IMR-90 (cell line): ENCODE data around the gene TBC1D22B. TPM values are rescaled to one million over a fixed set of nuclear protein-coding genes. Genes with fewer than 3 reads are reported as not detected.
A peak's percentile ranks its signal among the peaks of the same experiment; 100 is the strongest.

Experiments
- ATAC-seq: fragments of 200-7000 bp; cut with Tn5 transposase; 2 replicates; pipeline ENCODE4 v1.9.1; 2020; ENCODE audit warnings: low read depth, mild to moderate bottlenecking, moderate library complexity
- BruUV-seq: library from RNA; stranded (reverse); fragments of 400-500 nt; replicated peaks from 2 replicates; lab custom pipeline; 2021; lab: Mats Ljungman, UMichigan
- CTCF ChIA-PET: fragments of 300-600 bp; formaldehyde crosslinking; extraction: SDS; loops from one replicate; lab custom pipeline; 2021; ENCODE audit warnings: antibody characterized with exemption; lab: Yijun Ruan, JAX
- POLR2A ChIA-PET: fragments of 300-600 bp; sonication (Branson Sonifier 250); formaldehyde crosslinking; loops from one replicate; lab custom pipeline; 2022; ENCODE audit warnings: antibody characterized with exemption; ENCODE audit not compliant: unreplicated experiment; lab: Charles Lee
- DNase-seq: peaks from one replicate; pipeline ENCODE4 v3.0.0; 2013
- H2AFZ ChIP-seq: replicated peaks from 2 replicates; pipeline ENCODE3; 2013; ENCODE audit warnings: low read length, mild to moderate bottlenecking; ENCODE audit not compliant: poor library complexity
- H2AK5ac ChIP-seq: 2 replicates; pipeline ENCODE4 v1.6.1; 2013; ENCODE audit warnings: low read depth, low read length, inconsistent platforms
- H2AK9ac ChIP-seq: replicated peaks from 2 replicates; pipeline ENCODE3; 2013; ENCODE audit warnings: mild to moderate bottlenecking, low read depth, low read length, moderate library complexity; ENCODE audit not compliant: poor library complexity
- H2BK120ac ChIP-seq: 2 replicates; pipeline ENCODE4 v1.6.1; 2013; ENCODE audit warnings: low read depth, low read length, inconsistent platforms
- H2BK15ac ChIP-seq: 3 replicates; pipeline ENCODE4 v1.6.1; 2013; ENCODE audit warnings: low read depth, low read length, inconsistent platforms
- H2BK20ac ChIP-seq: 2 replicates; pipeline ENCODE4 v1.6.1; 2013; ENCODE audit warnings: low read depth, mild to moderate bottlenecking, inconsistent platforms, low read length, moderate library complexity
- H2BK5ac ChIP-seq: 2 replicates; pipeline ENCODE4 v1.6.1; 2013; ENCODE audit warnings: mild to moderate bottlenecking, low read depth, low read length, inconsistent platforms; ENCODE audit not compliant: poor library complexity, severe bottlenecking
- H3K14ac ChIP-seq: replicated peaks from 2 replicates; pipeline ENCODE4 v1.6.1; 2013; ENCODE audit warnings: low read depth, low read length, inconsistent platforms
- H3K18ac ChIP-seq: 2 replicates; pipeline ENCODE4 v1.6.1; 2013; ENCODE audit warnings: low read depth, low read length, control low read depth
- H3K23ac ChIP-seq: 2 replicates; pipeline ENCODE4 v1.6.1; 2013; ENCODE audit warnings: low read depth, low read length, inconsistent platforms
- H3K27ac ChIP-seq: 2 replicates; pipeline ENCODE4 v1.5.1; 2013; ENCODE audit warnings: mild to moderate bottlenecking, control low read depth, low read length; ENCODE audit not compliant: insufficient read depth
- H3K27me3 ChIP-seq: 2 replicates; pipeline ENCODE4 v1.6.1; 2013; ENCODE audit warnings: low read length; ENCODE audit not compliant: control insufficient read depth, insufficient read depth
- H3K36me3 ChIP-seq: 2 replicates; pipeline ENCODE4 v1.6.1; 2013; ENCODE audit warnings: low read length, mixed read lengths; ENCODE audit not compliant: control insufficient read depth, insufficient read depth
- H3K4ac ChIP-seq: 2 replicates; pipeline ENCODE4 v1.6.1; 2013; ENCODE audit warnings: low read depth, low read length, inconsistent platforms
- H3K4me1 ChIP-seq: 2 replicates; pipeline ENCODE4 v1.6.1; 2013; ENCODE audit warnings: low read length, mixed read lengths; ENCODE audit not compliant: control insufficient read depth, insufficient read depth
- H3K4me2 ChIP-seq: 2 replicates; pipeline ENCODE4 v1.6.1; 2013; ENCODE audit warnings: low read depth, mild to moderate bottlenecking, control low read depth, low read length, moderate library complexity
- H3K4me3 ChIP-seq: 2 replicates; pipeline ENCODE4 v1.5.1; 2013; ENCODE audit warnings: low read depth, mild to moderate bottlenecking, control low read depth, low read length, moderate library complexity; ENCODE audit not compliant: insufficient read depth
- H3K56ac ChIP-seq: 2 replicates; pipeline ENCODE4 v1.6.1; 2013; ENCODE audit warnings: low read length, inconsistent platforms; ENCODE audit not compliant: insufficient read depth; ENCODE audit errors: extremely low read depth
- H3K79me1 ChIP-seq, 2 experiments: 2 replicates each; pipeline ENCODE4 v1.6.1; 2013; ENCODE audit warnings: low read length in 2 of 2, inconsistent platforms in 1 of 2, low read depth in 1 of 2
- H3K9ac ChIP-seq: 2 replicates; pipeline ENCODE4 v1.6.1; 2013; ENCODE audit warnings: low read depth, low read length, control low read depth
- H3K9me1 ChIP-seq: 2 replicates; pipeline ENCODE4 v1.6.1; 2013; ENCODE audit warnings: low read length, inconsistent platforms; ENCODE audit not compliant: insufficient read depth
- H3K9me3 ChIP-seq: 2 replicates; pipeline ENCODE4 v1.6.1; 2013; ENCODE audit warnings: low read length; ENCODE audit not compliant: control insufficient read depth, insufficient read depth
- H4K20me1 ChIP-seq: 2 replicates; pipeline ENCODE4 v1.6.1; 2013; ENCODE audit warnings: low read length, inconsistent platforms; ENCODE audit not compliant: insufficient read depth
- H4K5ac ChIP-seq: 2 replicates; pipeline ENCODE4 v1.6.1; 2013; ENCODE audit warnings: mild to moderate bottlenecking, low read depth, low read length, control low read depth
- H4K8ac ChIP-seq, 2 experiments: 2 replicates each; pipeline ENCODE4 v1.6.1; 2013; ENCODE audit warnings: low read depth in 2 of 2, low read length in 2 of 2, control low read depth in 1 of 2, inconsistent platforms in 1 of 2
- H4K91ac ChIP-seq: 2 replicates; pipeline ENCODE4 v1.6.1; 2013; ENCODE audit warnings: low read depth, low read length, inconsistent platforms; ENCODE audit not compliant: insufficient read depth
- CEBPB ChIP-seq: IDR thresholded peaks from 2 replicates; pipeline ENCODE4 v1.6.1; 2012; ENCODE audit warnings: low read depth, low read length, improper control_type of control experiment
- MAZ ChIP-seq: IDR thresholded peaks from 2 replicates; pipeline ENCODE4 v1.6.1; 2012; ENCODE audit warnings: low read depth, mild to moderate bottlenecking, low read length, improper control_type of control experiment, moderate library complexity, borderline replicate concordance
- RAD21 ChIP-seq: IDR thresholded peaks from 2 replicates; pipeline ENCODE4 v1.6.1; 2012; ENCODE audit warnings: low read length, improper control_type of control experiment
- WGBS, 2 experiments: methylation state at CpG; one replicate each; pipeline versions ENCODE4 v1.1.5 to v1.1.7; 2013; ENCODE audit warnings: missing lambda C conversion rate in 2 of 2; ENCODE audit not compliant: insufficient read length in 1 of 2; ENCODE audit errors: extremely low coverage in 2 of 2; 5-methylcytosine and 5-hydroxymethylcytosine counted together
- dilution Hi-C: fragments of 300-500 bp; cut with HindIII; formaldehyde crosslinking; loops from one replicate; pipeline ENCODE4 v1.14.3; 2018; ENCODE audit warnings: low sequenced_read_pairs; ENCODE audit not compliant: unreplicated experiment
- in situ Hi-C: fragments of 300-500 bp; cut with MboI; formaldehyde crosslinking; loops from 3 replicates; pipeline ENCODE4 v1.14.3; 2019; ENCODE audit warnings: low sequenced_read_pairs, inconsistent platforms, mixed read lengths
- intact Hi-C: fragments of 100-400 bp; cut with micrococcal nuclease; formaldehyde crosslinking; loops from 2 replicates; pipeline ENCODE4 v1.10.0; 2022
- polyA plus RNA-seq, 3 experiments: library from polyadenylated mRNA; depleted of rRNA; stranded (reverse); fragments of >200 nt; gene quantifications; 2 replicates each; pipeline ENCODE4 v1.2.3, GENCODE V29; 2012; ENCODE audit warnings: low replicate concordance in 1 of 3
- total RNA-seq: library from RNA; depleted of rRNA; stranded (reverse); fragments of >200 nt; gene quantifications from 2 replicates; pipeline ENCODE4 v1.2.3, GENCODE V29; 2012

TBC1D22B gene
- total and polyA plus RNA-seq, 2 of the 4 experiments (the other 2 are of a cell fraction): 6.6 to 7.5 TPM

GRCh38 chr6:37251211-37251780 lies 6.3 kb upstream of the TBC1D22B start:
- in situ Hi-C loops (no loop called here), dilution Hi-C loops (no loop called here), intact Hi-C loops (no loop called here)
- Histone ChIP-seq H2AK9ac (no peak overlapping the region), H3K23ac (no peak overlapping the region), H2BK120ac (peak overlapping the region; percentile 36; the same call in 1 of the 2 replicates), H3K9me1 (no peaks in the 10 kb centered on the region), H3K9me3 (peaks cover 7% of the 10 kb centered on the region; the same call in 1 of the 2 replicates), H3K4me2 (no peak overlapping the region), H3K18ac (peak overlapping the region; percentile 24; the same call in 1 of the 2 replicates), H3K27ac (no peak overlapping the region; the same call in 1 of the 2 replicates), H3K4me3 (no peak overlapping the region), H4K91ac (no peak overlapping the region), H3K56ac (no peak overlapping the region; the same call in 1 of the 2 replicates), H4K20me1 (no peaks in the 10 kb centered on the region), H2AFZ (no peak overlapping the region), H3K36me3 (no peaks in the 10 kb centered on the region), H3K4ac (peak overlapping the region; percentile 22; the same call in 1 of the 2 replicates), H3K27me3 (no peaks in the 10 kb centered on the region), H3K9ac (no peak overlapping the region), H3K79me1 (no peaks in the 10 kb centered on the region), H4K8ac (peak overlapping the region in 1 of 2 experiments; percentile 77; a peak in 2 of 4 replicates), H2BK20ac (peak overlapping the region; percentile 27), H2BK15ac (peak overlapping the region; percentile 28; the same call in 1 of the 3 replicates), H4K5ac (no peak overlapping the region), H3K4me1 (peaks cover 6% of the 10 kb centered on the region), H3K14ac (0 out of 2 replicates have a peak overlapping the region, but pooled peaks have one; percentile 62), H2BK5ac (peak overlapping the region; percentile 91), H2AK5ac (peak overlapping the region; percentile 61; the same call in 1 of the 2 replicates)
- BruUV-seq: no TSS peak
- DNase-seq (peak; percentile 66), ATAC-seq (no peak; the same call in 1 of the 2 replicates)
- no CpG with 5 or more reads among the region's 4 CpGs for WGBS, 2 experiments
- POLR2A ChIA-PET: no interaction called here
- CTCF ChIA-PET: interaction anchor here (0.6 kb wide), 1 partner anchor 491 kb away, joined by 9 read pairs; no protein-coding TSS in a partner anchor
- peak; percentile 55; the same call in 1 of the 2 replicates for TF ChIP-seq CEBPB
- no peak for TF ChIP-seq RAD21
- no peak for TF ChIP-seq MAZ
